Transverse colon (tissue), 3 donors: ENCODE data around the gene CDK5RAP2.

ENCODE experiments used
- CTCF ChIP-seq, 5 experiments: fragments of 200-600 bp in 3 of 5; fragments of 450-650 bp in 2 of 5; sonication (generic) in 3 of 5; IDR thresholded peaks; 1 replicate in 2 of 5; 2 replicates in 3 of 5; pipeline ENCODE4 v1.5.1; 2016 to 2017; ENCODE audit warnings: antibody characterized with exemption in 5 of 5, inconsistent platforms in 3 of 5, mild to moderate bottlenecking in 2 of 5, moderate library complexity in 1 of 5
- POLR2A ChIP-seq: fragments of 450-650 bp; IDR thresholded peaks from one replicate; pipeline ENCODE4 v1.6.1; 2016; ENCODE audit warnings: antibody characterized with exemption, mild to moderate bottlenecking, moderate library complexity

- TF ChIP-seq CTCF (IDR thresholded peaks at IDR 0.05), result no peak
- no peak for TF ChIP-seq POLR2A
These were observed 22.8 kb downstream of the CDK5RAP2 start for GRCh38 chr9:120557205-120557604.
